SK-N-MC (cell line): Measurements from ENCODE around the gene NFS1.

Experiments used
- EZH2 ChIP-seq: fragments of 200-600 bp; sonication (generic); IDR thresholded peaks from one replicate; pipeline ENCODE4 v1.6.1; 2017; ENCODE audit warnings: antibody characterized with exemption
- POLR2AphosphoS5 ChIP-seq: IDR thresholded peaks from 2 replicates; pipeline ENCODE4 v1.6.1; 2012; ENCODE audit warnings: mild to moderate bottlenecking, low read depth, low read length, borderline replicate concordance

GRCh38 chr20:35626386-35627001, 72.7 kb downstream of the NFS1 start:
- TF ChIP-seq EZH2 (no peak), POLR2AphosphoS5 (no peak)
